NCI-H748 (cell line): ENCODE results near the gene MYH15.
A peak's percentile ranks its signal among the peaks of the same experiment; 100 is the strongest.

ENCODE experiments used
- DNase-seq: peaks from one replicate; lab custom pipeline; 2025; ENCODE audit not compliant: unreplicated experiment; lab: John Stamatoyannopoulos, UW

Gene MYH15

GRCh38 chr3:108511055-108511454 lies 659 bp upstream of the MYH15 start:
- DNase-seq = no peak

GRCh38 chr3:108509871-108510270 lies 525 bp downstream of the MYH15 start:
- DNase-seq = no peak

DNA sequence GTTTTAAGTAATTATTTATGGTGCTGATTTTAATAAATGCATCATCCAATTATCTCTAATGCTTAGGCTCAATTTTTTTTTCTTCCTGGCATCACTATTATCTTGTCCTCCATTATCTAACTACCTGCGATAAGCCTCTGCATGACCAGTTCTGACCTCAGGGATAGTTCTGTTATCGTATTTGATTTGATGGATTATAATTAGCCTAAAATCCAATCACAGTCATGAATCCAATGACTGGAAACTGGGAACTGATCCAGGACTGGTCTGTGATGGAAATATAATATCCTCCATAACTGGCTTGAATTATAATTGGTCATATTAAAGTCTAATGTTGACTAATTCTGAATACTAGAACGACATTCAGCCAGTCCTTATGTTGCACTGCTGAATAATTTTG lies 1.1 kb downstream of the MYH15 start:
- no peak for DNase-seq

GRCh38 chr3:108507902-108508301 lies 2.5 kb downstream of the MYH15 start:
- DNase-seq = no peak

DNA sequence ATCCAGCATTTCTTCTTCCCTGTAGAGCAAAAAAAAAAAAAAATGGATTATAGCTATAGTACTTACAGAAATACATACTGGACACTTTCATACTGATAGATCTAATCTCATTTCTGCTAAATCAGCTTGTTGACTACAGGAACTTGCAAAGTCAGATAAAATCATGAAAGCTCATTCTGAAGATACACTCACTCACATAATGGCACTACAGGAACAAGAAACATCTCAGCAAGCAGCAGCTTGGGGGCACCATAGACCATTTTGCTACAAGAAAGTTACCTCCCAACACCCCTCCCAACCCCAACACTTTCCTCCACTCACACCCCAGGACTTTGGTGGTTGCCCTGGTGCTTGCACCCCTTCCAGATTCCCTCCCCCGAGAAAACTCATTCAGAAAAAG lies 4.6 kb downstream of the MYH15 start:
- no peak for DNase-seq

DNA sequence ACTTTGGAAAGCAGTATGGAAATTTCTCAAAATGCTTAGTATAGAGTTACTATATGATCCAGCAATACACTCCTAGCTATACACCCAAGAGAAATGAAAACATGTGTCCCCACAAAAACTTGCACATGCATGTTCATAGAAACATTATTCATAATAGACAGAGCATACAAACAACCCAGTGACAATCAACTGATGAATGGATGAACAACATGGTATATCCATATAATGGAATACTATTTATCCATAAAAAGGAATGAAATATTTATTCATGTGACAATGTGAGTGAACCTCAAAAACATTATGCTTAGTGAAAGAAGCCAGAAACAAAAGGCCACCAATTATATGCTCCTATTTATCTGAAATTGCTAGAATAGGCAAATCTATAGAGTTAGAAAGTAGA lies 6.7 kb downstream of the MYH15 start:
- DNase-seq = no peak

GRCh38 chr3:108501535-108501934 lies 8.9 kb downstream of the MYH15 start:
- no peak for DNase-seq

DNA sequence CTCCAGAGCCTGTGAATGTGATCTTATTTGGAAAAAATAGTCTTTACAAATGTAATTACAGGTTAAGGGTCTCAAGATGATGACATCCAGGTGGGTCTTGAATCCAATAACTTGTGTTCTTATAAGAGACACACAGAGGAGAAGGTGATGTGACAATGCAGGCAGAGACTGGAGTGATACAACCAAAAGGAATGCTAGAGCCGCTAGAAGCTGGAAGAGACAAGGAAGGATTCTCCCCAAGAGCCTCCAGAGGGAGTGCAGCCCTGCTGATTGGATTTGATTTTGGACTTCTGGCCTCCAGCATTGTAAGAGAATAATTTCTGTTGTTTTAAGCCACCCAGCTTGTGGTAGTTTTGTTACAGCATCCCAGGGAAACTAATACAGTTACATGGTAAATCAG lies 9.7 kb downstream of the MYH15 start:
- no peak for DNase-seq

DNA sequence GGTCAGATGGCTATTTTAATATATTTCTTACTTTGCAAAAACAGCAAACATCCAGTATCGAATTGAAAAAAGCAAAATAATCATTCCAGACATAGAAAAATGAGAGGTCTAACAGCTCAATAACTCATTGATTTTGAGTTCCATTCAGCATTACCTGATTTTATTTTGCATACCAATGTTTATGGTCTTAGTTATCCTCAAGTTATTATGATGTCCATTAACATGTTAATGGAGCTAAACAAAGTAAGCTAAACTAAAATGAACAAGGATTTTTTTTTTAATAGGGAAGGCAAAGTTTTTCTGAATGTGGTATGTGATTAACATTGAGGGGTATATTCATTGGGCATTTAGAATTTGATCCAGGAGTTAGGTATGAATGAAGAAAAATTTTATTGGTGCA lies 13.1 kb downstream of the MYH15 start:
- no peak for DNase-seq

GRCh38 chr3:108495717-108496116 lies 14.7 kb downstream of the MYH15 start:
- DNase-seq = no peak

DNA sequence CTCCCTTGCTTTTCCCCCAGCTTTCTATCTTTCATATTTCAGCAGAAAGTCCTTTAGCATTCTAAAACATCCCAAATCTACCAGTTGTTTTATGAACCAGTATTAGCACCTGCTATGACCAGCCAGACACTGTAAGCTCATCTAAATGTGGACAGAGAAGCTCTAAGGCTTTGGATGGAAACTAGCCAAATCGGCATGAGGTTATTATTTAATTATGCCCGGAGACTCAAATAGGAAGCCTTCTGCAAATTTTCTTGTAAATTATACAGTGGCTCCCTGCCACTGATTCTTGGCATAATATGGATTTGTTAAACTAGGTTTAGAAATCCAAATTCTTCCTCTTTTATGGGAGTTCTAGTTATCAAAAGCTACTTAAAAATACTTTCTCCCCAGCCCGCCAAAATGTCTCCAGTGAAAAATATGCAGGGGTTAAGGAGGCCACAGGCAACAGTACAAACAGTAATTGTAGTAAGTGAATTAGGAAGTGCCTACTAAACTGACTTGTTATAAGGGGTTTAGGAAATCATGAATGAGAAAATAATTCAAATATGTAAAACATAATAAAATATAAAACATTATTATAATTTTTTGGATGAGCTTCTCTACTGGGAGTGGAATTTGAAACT lies 15.4 kb downstream of the MYH15 start:
- no peak for DNase-seq

DNA sequence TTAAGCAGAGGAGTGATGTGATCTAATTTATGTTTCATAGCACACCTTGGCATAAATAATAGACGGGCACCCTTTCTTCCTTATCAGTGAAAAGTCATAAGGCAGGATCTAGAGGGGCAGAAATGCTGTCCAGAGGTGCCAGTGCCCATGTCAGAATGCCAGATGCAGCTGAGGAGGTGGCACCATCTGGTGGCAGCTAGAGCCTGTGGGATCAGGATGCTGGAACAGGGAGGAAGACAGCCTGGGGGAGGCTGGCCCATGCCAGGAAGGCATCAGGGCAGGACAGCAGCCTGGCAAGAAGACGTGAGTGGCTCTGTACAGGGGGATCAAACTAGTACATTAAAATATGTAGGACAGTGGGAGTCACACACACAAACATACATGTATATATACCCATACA lies 16.5 kb downstream of the MYH15 start:
- peak; percentile 35 for DNase-seq

DNA sequence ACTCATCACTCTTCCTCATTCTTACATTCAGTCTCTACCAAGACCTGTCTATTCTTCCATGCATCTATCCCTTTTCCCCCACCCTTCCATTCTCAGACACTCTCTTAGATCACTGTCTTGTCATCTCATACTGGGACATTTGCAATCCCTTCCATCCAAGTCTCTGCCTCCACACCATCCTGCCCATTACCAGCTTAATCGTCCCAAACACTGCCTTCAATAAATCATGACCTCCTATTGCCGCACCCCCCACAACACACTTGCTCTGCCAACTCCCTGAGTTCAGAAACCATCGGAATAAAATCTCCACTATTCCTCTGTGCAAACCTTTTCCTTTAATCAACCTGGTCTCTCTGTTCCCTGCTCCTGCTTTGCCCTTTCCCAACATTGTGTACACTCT lies 18.9 kb downstream of the MYH15 start:
- no peak for DNase-seq

- DNase-seq = peak; percentile 51
Measured at GRCh38 chr3:108489776-108490175, 20.6 kb downstream of the MYH15 start.

- DNase-seq = no peak
Measured at GRCh38 chr3:108488631-108489030, 21.8 kb downstream of the MYH15 start.

GRCh38 chr3:108487439-108487838 lies 23.0 kb downstream of the MYH15 start:
- no peak for DNase-seq

- DNase-seq = no peak
Measured at GRCh38 chr3:108486941-108487340, 23.5 kb downstream of the MYH15 start.

- DNase-seq = no peak
Measured at GRCh38 chr3:108486338-108486737, 24.1 kb downstream of the MYH15 start.

DNA sequence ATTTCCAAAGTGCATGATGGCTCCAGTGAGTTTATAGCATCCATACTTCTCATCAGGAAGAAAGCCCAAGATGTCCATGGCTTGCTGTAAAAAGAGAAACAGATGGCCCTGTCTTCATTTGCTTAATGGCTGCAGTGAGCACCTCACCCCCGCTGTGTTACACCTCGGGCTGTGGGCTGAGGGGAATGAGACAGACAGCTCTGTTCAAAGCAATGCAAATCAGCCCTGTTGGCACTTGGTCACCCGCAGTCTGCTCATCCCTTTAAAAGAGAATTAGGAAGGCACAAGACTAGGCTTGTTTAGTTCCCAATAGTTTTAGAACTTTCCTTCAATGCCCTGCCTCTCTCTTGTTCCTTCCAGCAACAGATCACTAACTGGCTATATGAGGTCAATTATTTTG lies 25.2 kb downstream of the MYH15 start:
- DNase-seq = no peak

DNA sequence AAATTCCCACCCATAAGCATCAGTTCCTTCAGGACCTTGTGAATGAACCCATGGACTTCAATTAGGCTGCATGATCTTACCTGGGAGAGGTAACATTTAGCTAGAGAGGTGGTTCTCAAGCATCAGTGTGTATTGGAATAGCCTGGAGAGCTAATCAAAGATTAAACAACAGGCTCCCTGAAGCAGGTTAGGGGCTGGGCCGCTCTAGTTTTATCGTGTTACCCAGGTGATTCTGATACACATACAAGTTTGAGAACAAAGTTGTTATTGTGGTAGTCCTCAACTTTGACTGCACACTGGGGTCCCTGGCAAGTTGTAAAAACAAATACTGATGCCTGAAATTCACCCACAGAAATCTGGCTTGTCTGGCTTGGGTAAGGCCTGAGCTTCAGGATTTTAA lies 31.2 kb downstream of the MYH15 start:
- DNase-seq = peak; percentile 4

GRCh38 chr3:108477511-108478147 lies 32.8 kb downstream of the MYH15 start:
- DNase-seq = peak; percentile 86

GRCh38 chr3:108475220-108475782 lies 35.1 kb downstream of the MYH15 start:
- no peak for DNase-seq

DNA sequence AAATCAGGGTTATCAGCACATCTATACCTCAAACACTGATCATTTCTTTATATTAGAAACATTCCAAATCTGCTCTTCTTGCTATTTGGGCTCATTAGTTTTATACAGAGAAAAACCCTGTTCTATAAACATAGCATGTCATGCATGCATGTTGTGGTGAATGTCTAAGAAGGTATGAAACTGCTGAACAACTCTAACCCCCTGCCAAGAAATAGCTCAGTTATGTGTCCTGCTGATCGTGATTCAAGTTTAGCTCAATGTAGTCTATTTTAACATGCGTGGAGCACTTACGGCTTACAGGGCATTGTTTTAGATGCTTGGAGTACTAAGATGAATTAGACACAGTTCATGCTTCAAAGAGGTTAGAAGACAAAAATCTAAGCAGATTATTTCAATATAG lies 35.8 kb downstream of the MYH15 start:
- DNase-seq = no peak
